OCI-LY1 (cell line): ENCODE data around the gene PPIF.

Experiments
- H2AFZ ChIP-seq: fragments of 200-600 bp; sonication (generic), shearing (Covaris generic); 2 replicates; pipeline ENCODE4 v1.6.0; 2014; ENCODE audit warnings: antibody characterized with exemption, mild to moderate bottlenecking, low read length
- H3F3A ChIP-seq: fragments of 200-600 bp; sonication (generic), shearing (Covaris generic); 2 replicates; pipeline ENCODE4 v1.6.0; 2014; ENCODE audit warnings: mild to moderate bottlenecking, antibody characterized with exemption, low read length, moderate library complexity; ENCODE audit not compliant: insufficient read depth
- H3K27ac ChIP-seq: fragments of 200-600 bp; sonication (generic); 2 replicates; pipeline ENCODE4 v1.5.1; 2014; ENCODE audit warnings: low read length, mixed run types, mild to moderate bottlenecking, low read depth; ENCODE audit not compliant: poor library complexity, severe bottlenecking
- H3K27me3 ChIP-seq: fragments of 200-600 bp; sonication (generic); 2 replicates; pipeline ENCODE4 v1.6.0; 2014; ENCODE audit warnings: antibody characterized with exemption, mild to moderate bottlenecking, low read length, moderate library complexity; ENCODE audit not compliant: insufficient read depth
- H3K36me3 ChIP-seq: fragments of 200-600 bp; sonication (generic); 2 replicates; pipeline ENCODE4 v1.6.1; 2014; ENCODE audit warnings: mild to moderate bottlenecking, antibody characterized with exemption, low read length, moderate library complexity, mixed read lengths; ENCODE audit not compliant: insufficient read depth
- H3K4me1 ChIP-seq: fragments of 200-600 bp; sonication (generic); 2 replicates; pipeline ENCODE4 v1.5.1; 2014; ENCODE audit warnings: mild to moderate bottlenecking, low read length, moderate library complexity; ENCODE audit not compliant: insufficient read depth, severe bottlenecking
- H3K4me2 ChIP-seq: fragments of 200-600 bp; sonication (generic), shearing (Covaris generic); 2 replicates; pipeline ENCODE4 v1.6.1; 2014; ENCODE audit warnings: low read length
- H3K4me3 ChIP-seq: fragments of 200-600 bp; sonication (generic); 2 replicates; pipeline ENCODE4 v1.5.1; 2014; ENCODE audit warnings: low read length, low read depth, mild to moderate bottlenecking, mixed read lengths; ENCODE audit not compliant: poor library complexity, severe bottlenecking
- H3K79me2 ChIP-seq: fragments of 200-600 bp; shearing (Covaris generic); 2 replicates; pipeline ENCODE4 v1.6.1; 2016; ENCODE audit warnings: mixed run types, low read length, mixed read lengths; ENCODE audit not compliant: insufficient read depth
- H3K9ac ChIP-seq: fragments of 200-600 bp; sonication (generic), shearing (Covaris generic); 2 replicates; pipeline ENCODE4 v1.6.1; 2014; ENCODE audit warnings: mild to moderate bottlenecking, low read length, mixed read lengths
- H3K9me2 ChIP-seq: fragments of 200-600 bp; sonication (generic), shearing (Covaris generic); 2 replicates; pipeline ENCODE4 v1.6.1; 2014; ENCODE audit warnings: low read depth, mild to moderate bottlenecking, low read length, mixed read lengths
- H3K9me3 ChIP-seq: fragments of 200-600 bp; shearing (Covaris generic); 2 replicates; pipeline ENCODE4 v1.6.1; 2014; ENCODE audit warnings: low read length, mixed read lengths
- H4K20me1 ChIP-seq: fragments of 200-600 bp; sonication (generic), shearing (Covaris generic); 2 replicates; pipeline ENCODE4 v1.6.0; 2016; ENCODE audit warnings: mild to moderate bottlenecking, low read length; ENCODE audit not compliant: insufficient read depth
- CTCF ChIP-seq: fragments of 200-600 bp; sonication (generic), shearing (Covaris generic); IDR thresholded peaks from 2 replicates; pipeline ENCODE4 v1.5.1; 2017; ENCODE audit warnings: mild to moderate bottlenecking, antibody characterized with exemption, low read length, moderate library complexity, mixed read lengths
- EZH2 ChIP-seq: fragments of 200-600 bp; sonication (generic), shearing (Covaris generic); IDR thresholded peaks from 2 replicates; pipeline ENCODE4 v1.8.0; 2017; ENCODE audit warnings: borderline replicate concordance, mixed run types, mild to moderate bottlenecking, antibody characterized with exemption, low read length, moderate library complexity, mixed read lengths

The PPIF gene

GRCh38 chr10:79355420-79356017, 8.2 kb downstream of the PPIF start:
- no peaks in the 10 kb centered on the region for H3K4me1 ChIP-seq
- peaks cover 68% of the 10 kb centered on the region for H3K36me3 ChIP-seq
- no peak overlapping the region for H3K4me2 ChIP-seq

GRCh38 chr10:79356104-79356503, 8.8 kb downstream of the PPIF start:
- Histone ChIP-seq H3K27me3 (no peaks in the 10 kb centered on the region), H3F3A (no peaks in the 10 kb centered on the region)

More at GRCh38 chr10:79355420-79356017, 8.2 kb downstream of the PPIF start:
- no peaks in the 10 kb centered on the region for H3F3A ChIP-seq
- no peak overlapping the region for H3K27ac ChIP-seq
- no peaks in the 10 kb centered on the region for H4K20me1 ChIP-seq
- no peak overlapping the region for H3K4me3 ChIP-seq
- no peaks in the 10 kb centered on the region for H3K79me2 ChIP-seq
- no peak overlapping the region for H2AFZ ChIP-seq
- H3K27me3 ChIP-seq: no peaks in the 10 kb centered on the region
- TF ChIP-seq CTCF: no peak
- no peak for TF ChIP-seq EZH2
- no peaks in the 10 kb centered on the region for H3K9me2 ChIP-seq
- H3K9ac ChIP-seq: no peak overlapping the region
- H3K9me3 ChIP-seq: no peaks in the 10 kb centered on the region

GRCh38 chr10:79357180-79357579, 9.9 kb downstream of the PPIF start:
- Histone ChIP-seq H3F3A (no peaks in the 10 kb centered on the region), H3K36me3 (peaks cover 53% of the 10 kb centered on the region)
- TF ChIP-seq EZH2 (no peak), CTCF (no peak)

More at GRCh38 chr10:79356104-79356503, 8.8 kb downstream of the PPIF start:
- no peaks in the 10 kb centered on the region for H3K9me3 ChIP-seq
- H2AFZ ChIP-seq: no peak overlapping the region
- H4K20me1 ChIP-seq: no peaks in the 10 kb centered on the region
- no peaks in the 10 kb centered on the region for H3K4me1 ChIP-seq
- peaks cover 63% of the 10 kb centered on the region for H3K36me3 ChIP-seq
- no peak for TF ChIP-seq CTCF
- no peak overlapping the region for H3K9ac ChIP-seq
- H3K79me2 ChIP-seq: no peaks in the 10 kb centered on the region
- no peak overlapping the region for H3K4me3 ChIP-seq
- no peak overlapping the region for H3K27ac ChIP-seq
- no peaks in the 10 kb centered on the region for H3K9me2 ChIP-seq
- no peak overlapping the region for H3K4me2 ChIP-seq

More at GRCh38 chr10:79357180-79357579, 9.9 kb downstream of the PPIF start:
- Histone ChIP-seq H3K27me3 (no peaks in the 10 kb centered on the region), H3K4me2 (no peak overlapping the region), H3K4me1 (no peaks in the 10 kb centered on the region), H4K20me1 (no peaks in the 10 kb centered on the region), H3K27ac (no peak overlapping the region), H3K9ac (no peak overlapping the region), H3K9me2 (no peaks in the 10 kb centered on the region), H2AFZ (no peak overlapping the region), H3K9me3 (no peaks in the 10 kb centered on the region), H3K79me2 (no peaks in the 10 kb centered on the region), H3K4me3 (no peak overlapping the region)
